Femur (tissue), 1 donor: ENCODE measurements around the gene MLF2.
"Not testable (repeated sequence)": the region's sequence is repeated elsewhere in the genome, so short reads cannot be mapped to it uniquely, and the experiment has no call there.

Experiments
- DNase-seq: peaks from one replicate; pipeline ENCODE4 v3.0.0-alpha.2; 2017

The MLF2 gene

GRCh38 chr12:6764011-6764828 lies 11.3 kb upstream of the MLF2 start:
- DNase-seq, result peak; percentile 97

GRCh38 chr12:6763380-6763779 lies 10.4 kb upstream of the MLF2 start:
- no peak for DNase-seq

GRCh38 chr12:6759741-6760140 lies 6.8 kb upstream of the MLF2 start:
- no peak for DNase-seq

DNA sequence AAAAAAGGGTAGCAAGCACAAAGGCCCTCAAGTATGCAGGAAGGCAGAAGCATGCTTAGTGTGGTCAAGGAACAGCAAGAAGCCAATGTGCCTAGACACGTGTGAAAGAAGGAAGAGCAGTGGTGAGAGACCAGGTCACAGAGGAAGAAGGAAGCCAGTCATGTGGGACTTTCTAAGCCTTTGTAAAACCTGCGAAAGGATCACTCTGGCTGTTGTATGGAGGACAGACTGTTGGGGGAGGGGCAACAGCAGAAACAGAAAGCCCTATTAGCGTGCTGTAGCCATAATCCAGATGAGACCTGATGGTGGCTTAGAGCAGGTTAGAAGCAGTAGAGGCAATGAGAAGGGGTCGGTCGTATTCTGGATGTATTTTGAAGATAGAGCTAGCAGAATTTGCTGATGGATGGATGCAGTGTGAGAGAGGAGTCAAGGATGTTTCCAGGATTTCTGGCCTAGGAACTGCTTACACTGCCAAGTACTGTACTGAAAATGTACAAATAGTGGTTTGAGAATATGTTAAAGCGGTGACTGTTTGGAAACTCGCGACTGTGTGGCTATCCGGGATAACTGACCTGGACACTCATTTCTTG lies 5.7 kb upstream of the MLF2 start:
- no peak for DNase-seq

DNA sequence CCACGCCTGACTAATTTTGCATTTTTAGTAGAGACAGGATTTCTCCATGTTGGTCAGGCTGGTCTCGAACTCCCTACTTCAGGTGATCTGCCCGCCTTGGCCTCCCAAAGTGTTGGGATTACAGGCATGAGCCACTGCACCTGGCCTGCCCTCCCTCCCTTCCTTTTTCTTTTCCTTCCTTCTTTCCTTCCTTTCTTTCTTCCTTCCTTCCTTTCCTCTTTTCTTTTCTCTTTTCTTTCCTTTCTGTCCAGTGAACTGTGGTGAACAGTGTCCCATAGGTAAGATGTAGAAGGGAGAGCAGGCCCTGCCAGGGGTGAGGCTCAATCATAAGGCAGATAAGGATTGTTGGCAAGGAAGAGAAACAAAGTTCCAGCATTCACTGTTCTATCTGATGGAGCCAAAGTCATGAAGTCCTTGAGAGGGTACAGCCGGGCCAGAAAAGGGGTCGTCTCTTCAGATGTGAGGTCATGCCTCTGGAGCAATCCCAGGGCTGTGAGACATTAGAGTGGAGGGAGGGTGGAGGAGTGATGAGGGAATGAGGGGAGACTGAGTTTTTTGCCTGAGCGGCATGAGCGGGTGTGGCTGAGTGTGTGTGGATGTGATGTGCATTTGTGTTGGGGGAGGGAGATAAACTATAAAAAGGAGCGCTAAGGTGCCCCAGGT lies 4.2 kb upstream of the MLF2 start:
- no peak for DNase-seq

DNA sequence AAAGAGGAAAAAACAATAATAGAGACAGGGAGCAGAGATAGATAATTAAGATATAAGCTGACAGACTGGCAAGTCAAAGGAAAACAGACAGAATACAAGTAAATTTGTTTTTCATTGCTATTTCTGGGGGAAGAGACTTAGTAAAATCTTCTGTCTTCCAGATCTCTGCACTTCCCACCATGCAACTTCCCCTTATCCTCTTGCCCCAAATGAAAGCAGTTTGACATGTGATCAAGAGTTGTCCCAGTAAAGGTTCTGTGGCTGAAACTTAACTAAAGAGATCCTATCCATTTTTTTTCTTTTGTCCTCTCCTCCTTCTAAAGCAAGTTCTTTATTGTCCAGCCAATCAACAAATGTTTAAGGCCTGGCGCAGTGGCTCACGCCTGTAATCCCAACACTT lies 1.5 kb upstream of the MLF2 start:
- DNase-seq, result no peak

DNA sequence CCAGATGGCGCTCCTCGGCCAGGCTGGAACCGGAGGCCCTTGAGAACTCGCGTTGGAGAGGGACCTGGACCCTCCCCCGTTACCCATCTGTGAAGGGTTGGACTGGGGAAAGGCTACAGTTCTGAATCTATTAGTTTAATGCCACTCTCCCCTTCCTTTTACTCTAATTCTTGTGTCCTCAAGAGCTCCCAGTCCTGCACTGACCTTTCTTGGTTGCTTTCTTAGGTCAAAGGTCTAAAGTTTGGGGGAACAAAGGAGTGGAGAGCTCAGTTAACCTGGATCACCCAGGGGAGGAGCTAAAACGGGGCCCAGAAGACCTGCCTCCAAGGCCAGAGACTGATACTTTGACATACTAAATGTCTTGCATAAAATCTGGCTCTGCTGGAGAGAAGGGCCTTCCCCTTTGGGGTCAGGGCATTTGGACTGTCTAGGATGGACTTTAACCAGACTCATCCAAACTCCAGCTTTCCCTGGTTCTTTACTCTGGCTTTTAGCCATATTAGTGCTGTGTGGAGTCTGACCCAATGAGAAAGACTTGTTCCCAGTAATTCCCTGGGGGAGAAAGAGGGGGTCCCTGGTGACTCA lies 923 bp upstream of the MLF2 start:
- DNase-seq, result no peak

DNA sequence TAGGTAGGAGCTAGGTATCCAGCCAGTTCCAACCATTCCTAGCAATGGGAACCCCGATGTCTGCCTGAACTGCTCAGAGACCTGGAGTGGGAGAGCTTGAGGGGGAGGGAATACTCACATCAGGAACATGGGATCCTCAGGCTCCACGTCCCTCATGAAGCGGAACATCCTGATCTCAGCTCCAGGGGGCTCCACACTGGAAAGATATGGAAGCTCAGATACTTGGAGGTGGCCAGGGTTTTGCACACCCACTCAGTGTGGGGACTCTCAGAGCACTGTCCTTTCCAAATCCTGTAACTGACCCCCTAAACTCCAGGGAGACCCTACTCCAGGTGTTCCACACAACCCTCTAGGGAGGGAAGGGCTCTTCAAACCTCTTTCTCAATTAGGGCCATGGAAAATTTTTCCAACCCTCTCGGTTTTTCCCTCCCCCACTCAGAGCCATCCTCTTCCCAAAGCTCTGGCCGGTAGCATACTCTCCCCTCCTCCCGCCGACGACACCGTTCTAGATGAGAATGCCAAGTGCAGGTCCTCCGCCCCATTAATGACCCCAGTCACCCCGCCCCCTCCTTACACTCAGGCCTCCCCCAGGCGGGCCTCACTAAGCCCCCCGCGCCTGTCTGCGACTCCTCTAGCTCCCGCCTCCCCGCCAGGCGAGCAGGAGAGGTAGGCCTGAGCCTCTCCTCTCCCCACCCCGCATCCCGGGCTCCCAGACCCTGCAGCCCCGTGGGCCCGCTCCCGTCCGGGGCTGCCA lies 597 bp downstream of the MLF2 start:
- DNase-seq, result peak; percentile 81

GRCh38 chr12:6751767-6752166 lies 1.2 kb downstream of the MLF2 start:
- no peak for DNase-seq

GRCh38 chr12:6750506-6750905 lies 2.4 kb downstream of the MLF2 start:
- no peak for DNase-seq

GRCh38 chr12:6748761-6749160 lies 4.2 kb downstream of the MLF2 start:
- no peak for DNase-seq

- DNase-seq, result no peak
These were observed 5.7 kb downstream of the MLF2 start for GRCh38 chr12:6747216-6747615.

GRCh38 chr12:6745741-6746525 lies 7.0 kb downstream of the MLF2 start:
- DNase-seq, result no peak

DNA sequence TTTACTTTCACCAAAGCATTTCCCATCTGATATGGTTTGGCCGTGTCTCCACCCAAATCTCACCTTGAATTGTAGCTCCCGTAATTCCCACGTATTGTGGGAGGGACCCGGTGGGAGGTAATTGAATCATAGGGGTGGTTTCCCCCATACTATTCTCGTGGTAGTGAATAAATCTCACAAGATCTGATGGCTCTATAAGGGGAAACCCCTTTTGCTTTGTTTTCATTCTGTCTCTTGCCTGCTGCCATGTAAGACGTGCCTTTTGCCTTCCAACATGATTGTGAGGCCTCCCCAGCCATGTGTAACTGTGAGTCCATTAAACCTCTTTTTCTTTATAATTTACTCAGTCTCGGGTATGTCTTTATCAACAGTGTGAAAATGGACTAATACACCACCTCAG lies 9.6 kb downstream of the MLF2 start:
- DNase-seq, result not testable (repeated sequence)

DNA sequence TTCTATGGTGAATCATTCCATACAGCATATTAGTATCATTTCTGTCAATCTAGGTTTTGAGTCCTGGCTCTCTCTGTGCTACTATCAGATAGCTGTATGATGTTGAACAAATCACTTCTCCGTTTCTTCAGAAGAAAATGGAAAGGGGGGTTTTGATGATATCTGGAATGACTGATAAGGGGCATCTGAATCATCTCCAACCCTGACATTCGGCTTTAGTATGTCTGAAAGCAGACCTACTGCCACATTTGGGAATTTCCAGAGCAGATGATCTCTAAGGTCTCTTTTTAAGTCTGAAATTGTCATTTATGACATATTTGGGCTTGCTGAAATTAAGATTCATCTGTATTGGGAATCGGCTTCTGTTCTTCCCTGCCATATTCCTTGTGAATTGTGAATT lies 10.1 kb downstream of the MLF2 start:
- no peak for DNase-seq

GRCh38 chr12:6742080-6742479 lies 10.9 kb downstream of the MLF2 start:
- DNase-seq, result not testable (repeated sequence)

GRCh38 chr12:6736754-6737153 lies 16.2 kb downstream of the MLF2 start:
- DNase-seq, result no peak

- DNase-seq, result peak; percentile 67
These were observed 17.3 kb downstream of the MLF2 start for GRCh38 chr12:6735448-6736191.

- DNase-seq, result no peak
These were observed 18.2 kb downstream of the MLF2 start for GRCh38 chr12:6734506-6735387.

GRCh38 chr12:6730169-6730568 lies 22.8 kb downstream of the MLF2 start:
- no peak for DNase-seq
